ENCODE results near the gene ADAMTSL1.
"Not testable (repeated sequence)": the region's sequence is repeated elsewhere in the genome, so short reads cannot be mapped to it uniquely, and the experiment has no call there.

Gene ADAMTSL1

DNA sequence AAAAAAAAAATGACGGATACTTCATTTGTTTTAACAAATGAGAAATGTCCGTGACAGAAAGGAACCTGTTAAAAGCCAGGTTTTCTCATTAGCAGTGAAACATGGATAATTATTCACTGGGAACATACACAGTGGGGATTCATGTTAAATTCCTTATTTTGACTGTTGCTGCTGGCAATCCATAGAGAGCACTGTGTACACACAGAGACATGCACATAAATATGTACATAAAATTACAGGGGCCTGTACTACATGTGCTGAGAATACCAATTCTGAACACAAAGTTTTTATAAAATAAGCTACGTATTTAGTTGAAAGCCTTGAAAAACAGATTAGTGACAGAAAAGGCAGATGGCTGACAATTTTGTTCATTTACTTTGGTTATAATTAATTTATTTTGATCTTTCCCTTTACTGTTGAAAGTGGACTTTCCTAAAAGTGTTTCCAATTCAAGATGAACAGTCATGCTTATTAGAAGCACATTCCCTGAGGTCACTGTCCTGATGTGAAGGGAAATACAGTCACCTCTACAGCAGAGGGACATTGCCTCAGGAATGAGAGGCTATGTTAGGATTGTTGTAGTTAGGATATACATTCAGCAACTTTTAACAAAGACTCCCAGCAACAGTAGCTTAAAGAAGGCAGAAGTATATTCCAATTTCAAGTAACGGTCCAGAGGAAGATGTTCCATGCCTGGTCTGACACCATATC, 392.3 kb downstream of the ADAMTSL1 start:
- no peak overlapping the region for H3K4me3 ChIP-seq (IDR thresholded peaks at IDR 0.05; ENCODE audit: insufficient read depth, low read depth, low read length)
- no peaks in the 10 kb centered on the region for H3K27me3 ChIP-seq (ENCODE audit: insufficient read depth, low read depth)
- H3K4me1 ChIP-seq (ENCODE audit: low read depth, poor library complexity, severe bottlenecking): no peaks in the 10 kb centered on the region
- H3K79me2 ChIP-seq (ENCODE audit: insufficient read depth, low read depth): no peaks in the 10 kb centered on the region
- no peak overlapping the region for H3K9ac ChIP-seq
- no peak overlapping the region for H3K4me2 ChIP-seq
- TF ChIP-seq, protein P1, sequence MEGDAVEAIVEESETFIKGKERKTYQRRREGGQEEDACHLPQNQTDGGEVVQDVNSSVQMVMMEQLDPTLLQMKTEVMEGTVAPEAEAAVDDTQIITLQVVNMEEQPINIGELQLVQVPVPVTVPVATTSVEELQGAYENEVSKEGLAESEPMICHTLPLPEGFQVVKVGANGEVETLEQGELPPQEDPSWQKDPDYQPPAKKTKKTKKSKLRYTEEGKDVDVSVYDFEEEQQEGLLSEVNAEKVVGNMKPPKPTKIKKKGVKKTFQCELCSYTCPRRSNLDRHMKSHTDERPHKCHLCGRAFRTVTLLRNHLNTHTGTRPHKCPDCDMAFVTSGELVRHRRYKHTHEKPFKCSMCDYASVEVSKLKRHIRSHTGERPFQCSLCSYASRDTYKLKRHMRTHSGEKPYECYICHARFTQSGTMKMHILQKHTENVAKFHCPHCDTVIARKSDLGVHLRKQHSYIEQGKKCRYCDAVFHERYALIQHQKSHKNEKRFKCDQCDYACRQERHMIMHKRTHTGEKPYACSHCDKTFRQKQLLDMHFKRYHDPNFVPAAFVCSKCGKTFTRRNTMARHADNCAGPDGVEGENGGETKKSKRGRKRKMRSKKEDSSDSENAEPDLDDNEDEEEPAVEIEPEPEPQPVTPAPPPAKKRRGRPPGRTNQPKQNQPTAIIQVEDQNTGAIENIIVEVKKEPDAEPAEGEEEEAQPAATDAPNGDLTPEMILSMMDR (conservative IDR thresholded peaks at IDR 0.05; ENCODE audit: low read depth, low read length): no peak
- H3K27ac ChIP-seq: no peak overlapping the region
- H2AFZ ChIP-seq (ENCODE audit: low read depth): no peak overlapping the region
- no peaks in the 10 kb centered on the region for H3K36me3 ChIP-seq (ENCODE audit: insufficient read depth)
- no peaks in the 10 kb centered on the region for H4K20me1 ChIP-seq (ENCODE audit: insufficient read depth)

DNA sequence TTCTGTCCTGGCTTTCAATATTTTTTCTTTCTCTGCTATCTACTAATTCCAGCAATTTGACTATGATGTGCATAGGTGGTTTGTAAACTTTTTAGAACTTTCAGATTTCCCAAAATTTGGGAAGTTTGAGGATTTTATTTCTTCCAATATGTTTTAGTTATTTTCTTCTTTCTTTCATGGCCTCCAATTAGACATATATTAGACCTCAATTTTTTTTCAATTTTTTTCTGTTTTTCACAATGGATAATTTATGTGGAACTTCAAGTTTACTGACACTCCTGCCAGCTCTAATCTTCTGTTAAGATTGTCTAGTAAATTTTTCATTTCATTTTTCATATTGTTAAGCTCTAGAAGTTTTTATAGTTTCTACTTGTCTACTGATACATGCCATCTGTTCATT, 395.8 kb downstream of the ADAMTSL1 start:
- no peak overlapping the region for H2AFZ ChIP-seq (ENCODE audit: low read depth)
- no peaks in the 10 kb centered on the region for H3K36me3 ChIP-seq (ENCODE audit: insufficient read depth)
- H4K20me1 ChIP-seq (ENCODE audit: insufficient read depth): no peaks in the 10 kb centered on the region
- H3K9ac ChIP-seq: no peak overlapping the region
- H3K27ac ChIP-seq: no peak overlapping the region
- H3K4me1 ChIP-seq (ENCODE audit: low read depth, poor library complexity, severe bottlenecking): no peaks in the 10 kb centered on the region
- TF ChIP-seq, protein P1 (conservative IDR thresholded peaks at IDR 0.05; ENCODE audit: low read depth, low read length): no peak
- H3K27me3 ChIP-seq (ENCODE audit: insufficient read depth, low read depth): no peaks in the 10 kb centered on the region
- no peaks in the 10 kb centered on the region for H3K79me2 ChIP-seq (ENCODE audit: insufficient read depth, low read depth)
- no peak overlapping the region for H3K4me2 ChIP-seq
- no peak overlapping the region for H3K4me3 ChIP-seq (IDR thresholded peaks at IDR 0.05; ENCODE audit: insufficient read depth, low read depth, low read length)

DNA sequence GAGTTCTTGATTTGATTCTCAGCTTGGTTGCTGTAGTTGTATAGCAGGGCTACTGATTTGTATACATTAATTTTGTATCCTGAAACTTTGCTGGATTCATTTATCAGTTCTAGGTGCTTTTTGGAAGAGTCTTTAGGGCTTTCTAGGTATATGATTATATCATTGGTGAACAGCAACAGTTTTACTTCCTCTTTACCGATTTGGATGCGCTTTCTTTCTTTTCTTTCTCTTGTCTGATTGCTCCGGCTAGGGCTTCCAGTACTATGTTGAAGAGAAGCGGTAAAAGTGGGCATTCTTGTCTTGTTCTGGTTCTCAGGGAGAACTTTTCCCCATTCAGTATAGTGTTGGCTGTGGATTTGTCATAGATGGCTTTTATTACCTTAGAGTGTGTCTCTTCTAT, 400.1 kb downstream of the ADAMTSL1 start:
- no peak overlapping the region for H2AFZ ChIP-seq (ENCODE audit: low read depth)
- no peak overlapping the region for H3K9ac ChIP-seq
- no peak overlapping the region for H3K4me3 ChIP-seq (IDR thresholded peaks at IDR 0.05; ENCODE audit: insufficient read depth, low read depth, low read length)
- H3K4me2 ChIP-seq: no peak overlapping the region
- H3K79me2 ChIP-seq (ENCODE audit: insufficient read depth, low read depth): no peaks in the 10 kb centered on the region
- no peaks in the 10 kb centered on the region for H4K20me1 ChIP-seq (ENCODE audit: insufficient read depth)
- H3K27me3 ChIP-seq (ENCODE audit: insufficient read depth, low read depth): no peaks in the 10 kb centered on the region
- H3K27ac ChIP-seq: no peak overlapping the region
- H3K4me1 ChIP-seq (ENCODE audit: low read depth, poor library complexity, severe bottlenecking): peaks cover 8% of the 10 kb centered on the region
- no peaks in the 10 kb centered on the region for H3K36me3 ChIP-seq (ENCODE audit: insufficient read depth)
- TF ChIP-seq, protein P1 (conservative IDR thresholded peaks at IDR 0.05; ENCODE audit: low read depth, low read length): no peak

DNA sequence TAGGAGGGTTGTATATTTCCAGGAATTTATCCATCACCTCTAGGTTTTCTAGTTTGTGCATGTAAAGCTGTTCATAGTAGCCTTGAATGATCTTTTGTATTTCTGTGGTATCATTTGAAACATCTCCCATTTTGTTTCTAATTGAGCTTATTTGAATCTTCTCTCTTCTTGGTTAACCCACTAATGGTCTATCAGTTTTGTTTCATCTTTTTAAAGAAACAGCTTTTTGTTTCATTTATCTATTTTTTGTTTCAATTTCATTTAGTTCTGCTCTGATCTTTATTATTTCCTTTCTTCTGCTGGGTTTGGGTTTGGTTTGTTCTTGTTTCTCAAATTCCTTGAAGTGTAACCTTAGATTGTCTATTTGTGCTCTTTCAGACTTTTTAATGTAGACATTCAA, 401.0 kb downstream of the ADAMTSL1 start:
- H3K27ac ChIP-seq; H3K9ac ChIP-seq; H3K4me2 ChIP-seq; H3K36me3 ChIP-seq (ENCODE audit: insufficient read depth); H2AFZ ChIP-seq (ENCODE audit: low read depth); H3K4me3 ChIP-seq (IDR thresholded peaks at IDR 0.05; ENCODE audit: insufficient read depth, low read depth, low read length); H4K20me1 ChIP-seq (ENCODE audit: insufficient read depth); H3K4me1 ChIP-seq (ENCODE audit: low read depth, poor library complexity, severe bottlenecking); H3K79me2 ChIP-seq (ENCODE audit: insufficient read depth, low read depth); H3K27me3 ChIP-seq (ENCODE audit: insufficient read depth, low read depth): not testable (repeated sequence)

DNA sequence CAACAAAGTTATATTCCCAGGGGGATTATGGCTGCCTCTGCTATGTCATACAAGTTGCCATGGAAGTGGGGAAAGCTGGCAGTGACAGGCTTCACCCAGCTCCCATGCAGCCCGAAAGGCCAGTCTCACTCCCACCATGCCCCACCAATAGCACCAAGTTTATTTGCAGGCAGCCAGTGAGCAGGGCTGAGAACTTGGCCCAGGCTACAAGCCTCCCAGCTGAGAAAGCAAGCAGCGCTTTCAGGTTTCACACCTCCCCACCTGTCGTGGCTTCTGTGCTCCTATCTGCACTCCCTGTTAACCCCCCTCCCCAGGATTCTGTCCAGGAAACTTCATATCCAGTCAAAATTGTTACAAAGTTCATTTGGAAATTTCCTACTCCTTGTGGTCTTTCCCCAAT, 404.0 kb downstream of the ADAMTSL1 start:
- TF ChIP-seq, protein P1 (conservative IDR thresholded peaks at IDR 0.05; ENCODE audit: low read depth, low read length): no peak
- no peaks in the 10 kb centered on the region for H3K36me3 ChIP-seq (ENCODE audit: insufficient read depth)
- H3K4me2 ChIP-seq: no peak overlapping the region
- no peak overlapping the region for H3K9ac ChIP-seq
- no peak overlapping the region for H3K27ac ChIP-seq
- H3K27me3 ChIP-seq (ENCODE audit: insufficient read depth, low read depth): no peaks in the 10 kb centered on the region
- peaks cover 8% of the 10 kb centered on the region for H3K4me1 ChIP-seq (ENCODE audit: low read depth, poor library complexity, severe bottlenecking)
- no peak overlapping the region for H3K4me3 ChIP-seq (IDR thresholded peaks at IDR 0.05; ENCODE audit: insufficient read depth, low read depth, low read length)
- H2AFZ ChIP-seq (ENCODE audit: low read depth): no peak overlapping the region
- no peaks in the 10 kb centered on the region for H3K79me2 ChIP-seq (ENCODE audit: insufficient read depth, low read depth)
- H4K20me1 ChIP-seq (ENCODE audit: insufficient read depth): no peaks in the 10 kb centered on the region

Measured in KMS-11 (cell line).